Activated CD4-positive, CD25-positive, alpha-beta regulatory T cell treated with anti-CD3 and anti-CD28 coated beads, Interleukin-2, amount 50 U/mL, for 72 hours (primary cell): Measurements from ENCODE around the gene ECE2.

ENCODE experiments used
- DNase-seq: peaks from one replicate; pipeline ENCODE4 v3.0.0; 2021

The ECE2 gene

DNA sequence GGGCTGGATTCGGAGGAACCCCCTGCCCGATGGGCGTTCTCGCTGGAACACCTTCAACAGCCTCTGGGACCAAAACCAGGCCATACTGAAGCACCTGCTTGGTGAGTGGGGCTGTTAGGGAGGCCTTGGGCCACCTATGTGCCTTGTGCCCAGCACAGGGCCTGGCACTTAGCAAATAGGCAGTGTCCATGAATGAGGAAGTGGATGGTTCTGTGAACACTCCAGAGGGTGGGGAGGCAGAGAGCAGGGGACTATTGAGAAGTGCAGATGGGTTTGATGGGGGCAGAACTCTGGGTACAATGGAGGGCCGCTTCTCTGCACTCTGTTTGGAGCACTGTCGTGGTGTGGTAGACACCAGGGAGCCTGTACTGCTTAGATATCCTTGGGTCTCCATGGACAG is 1.5 kb downstream of the ECE2 start:
- no peak for DNase-seq

DNA sequence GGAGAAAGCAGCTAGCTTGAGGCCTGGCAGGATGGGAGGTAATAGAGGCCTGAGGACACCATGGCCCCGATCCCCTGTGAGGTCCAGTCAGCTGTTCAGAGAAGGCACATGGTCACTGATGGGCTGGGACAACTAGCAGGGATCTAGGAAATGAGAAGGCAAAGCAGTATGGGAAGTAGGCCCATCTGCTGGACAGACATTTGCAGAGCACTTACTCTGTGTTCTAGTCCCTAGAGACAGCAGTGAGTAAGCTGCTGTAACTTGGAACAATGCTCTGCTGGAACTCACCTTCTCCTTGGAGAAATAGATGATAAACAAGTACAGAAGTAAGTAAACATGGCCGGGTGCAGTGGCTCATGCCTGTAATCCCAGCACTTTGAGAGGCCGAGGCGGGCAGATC is 7.1 kb downstream of the ECE2 start:
- DNase-seq, result no peak

DNA sequence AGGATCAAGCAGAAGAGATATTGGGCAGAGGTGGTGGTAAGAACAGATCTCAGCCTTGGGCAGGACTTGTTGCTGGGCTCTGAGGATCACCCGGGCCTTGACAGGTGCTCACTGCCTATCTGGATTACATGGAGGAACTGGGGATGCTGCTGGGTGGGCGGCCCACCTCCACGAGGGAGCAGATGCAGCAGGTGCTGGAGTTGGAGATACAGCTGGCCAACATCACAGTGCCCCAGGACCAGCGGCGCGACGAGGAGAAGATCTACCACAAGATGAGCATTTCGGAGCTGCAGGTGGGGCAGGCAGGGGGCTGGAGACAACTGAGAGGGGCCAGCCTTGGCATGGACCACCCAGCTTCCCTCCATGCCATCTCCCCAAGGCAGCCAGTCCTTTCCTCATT is 7.9 kb downstream of the ECE2 start:
- DNase-seq, result no peak

DNA sequence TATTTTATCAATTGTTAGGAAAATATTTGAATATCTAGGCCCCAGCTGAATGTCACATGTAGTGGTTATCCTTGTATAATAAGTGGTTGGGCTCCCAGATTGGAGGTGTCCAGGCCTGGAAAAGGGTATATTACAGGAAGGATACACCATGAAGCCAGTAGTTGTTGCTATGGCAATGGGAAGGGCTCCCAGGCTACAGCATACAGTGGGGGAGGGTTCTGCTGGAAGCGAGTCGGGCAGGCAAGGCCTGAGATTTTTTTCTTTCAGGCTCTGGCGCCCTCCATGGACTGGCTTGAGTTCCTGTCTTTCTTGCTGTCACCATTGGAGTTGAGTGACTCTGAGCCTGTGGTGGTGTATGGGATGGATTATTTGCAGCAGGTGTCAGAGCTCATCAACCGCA is 8.9 kb downstream of the ECE2 start:
- DNase-seq, result no peak

DNA sequence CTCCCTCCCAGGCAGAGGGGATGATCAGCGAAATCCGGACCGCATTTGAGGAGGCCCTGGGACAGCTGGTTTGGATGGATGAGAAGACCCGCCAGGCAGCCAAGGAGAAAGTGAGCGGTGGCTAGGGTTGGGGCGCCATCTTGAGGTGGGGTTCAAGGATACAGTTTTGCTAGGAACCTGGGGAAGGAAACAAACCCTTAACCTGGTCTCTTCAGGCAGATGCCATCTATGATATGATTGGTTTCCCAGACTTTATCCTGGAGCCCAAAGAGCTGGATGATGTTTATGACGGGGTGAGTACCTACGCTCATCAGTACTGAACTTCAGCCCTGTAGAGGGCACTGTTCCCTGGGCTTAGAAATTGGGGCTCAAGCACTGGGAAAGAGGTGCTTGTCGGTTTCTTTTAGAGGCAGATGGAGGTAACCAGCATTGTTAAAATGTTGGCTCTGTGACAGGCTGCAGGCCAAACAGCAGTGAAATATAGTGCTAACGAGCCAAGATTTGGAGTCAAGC is 13.7 kb downstream of the ECE2 start:
- peak; percentile 64 for DNase-seq

DNA sequence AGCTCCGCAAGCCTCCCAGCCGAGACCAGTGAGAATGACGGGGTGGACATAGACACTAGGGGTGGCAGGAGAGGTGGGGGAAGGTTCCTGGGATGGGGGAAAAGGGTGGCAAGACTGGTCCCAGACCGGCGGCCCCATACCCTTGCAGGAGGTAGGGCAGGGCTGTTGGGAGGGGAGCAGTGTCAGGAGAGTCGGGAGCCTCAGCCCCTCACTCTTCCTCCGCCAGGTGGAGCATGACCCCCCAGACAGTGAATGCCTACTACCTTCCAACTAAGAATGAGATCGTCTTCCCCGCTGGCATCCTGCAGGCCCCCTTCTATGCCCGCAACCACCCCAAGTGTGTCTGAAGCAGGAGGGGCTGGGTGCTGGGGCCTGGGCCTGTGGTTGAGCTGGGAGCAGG is 14.5 kb downstream of the ECE2 start:
- DNase-seq, result no peak

DNA sequence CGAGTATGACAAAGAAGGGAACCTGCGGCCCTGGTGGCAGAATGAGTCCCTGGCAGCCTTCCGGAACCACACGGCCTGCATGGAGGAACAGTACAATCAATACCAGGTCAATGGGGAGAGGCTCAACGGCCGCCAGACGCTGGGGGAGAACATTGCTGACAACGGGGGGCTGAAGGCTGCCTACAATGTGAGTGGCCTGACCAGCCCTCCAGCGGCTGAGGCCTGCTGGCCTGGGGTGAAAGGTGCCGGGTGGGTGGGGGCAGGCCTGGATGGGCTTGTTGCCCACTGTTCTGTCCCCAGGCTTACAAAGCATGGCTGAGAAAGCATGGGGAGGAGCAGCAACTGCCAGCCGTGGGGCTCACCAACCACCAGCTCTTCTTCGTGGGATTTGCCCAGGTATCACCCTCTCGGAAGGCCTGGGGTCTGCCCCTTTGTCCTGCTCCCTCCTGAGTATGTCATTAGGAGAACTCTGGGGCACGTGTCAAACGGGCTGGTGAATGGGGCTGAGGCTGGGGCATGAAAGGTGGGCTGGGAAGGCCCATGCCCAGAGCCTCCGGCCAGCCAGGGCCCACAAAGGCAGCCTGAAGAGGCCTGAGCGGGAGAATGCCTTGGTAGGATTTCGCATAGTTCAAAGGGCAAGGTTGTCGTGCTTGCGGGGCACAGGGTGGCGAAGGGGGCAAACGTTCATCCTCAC is 15.4 kb downstream of the ECE2 start:
- DNase-seq, result no peak

DNA sequence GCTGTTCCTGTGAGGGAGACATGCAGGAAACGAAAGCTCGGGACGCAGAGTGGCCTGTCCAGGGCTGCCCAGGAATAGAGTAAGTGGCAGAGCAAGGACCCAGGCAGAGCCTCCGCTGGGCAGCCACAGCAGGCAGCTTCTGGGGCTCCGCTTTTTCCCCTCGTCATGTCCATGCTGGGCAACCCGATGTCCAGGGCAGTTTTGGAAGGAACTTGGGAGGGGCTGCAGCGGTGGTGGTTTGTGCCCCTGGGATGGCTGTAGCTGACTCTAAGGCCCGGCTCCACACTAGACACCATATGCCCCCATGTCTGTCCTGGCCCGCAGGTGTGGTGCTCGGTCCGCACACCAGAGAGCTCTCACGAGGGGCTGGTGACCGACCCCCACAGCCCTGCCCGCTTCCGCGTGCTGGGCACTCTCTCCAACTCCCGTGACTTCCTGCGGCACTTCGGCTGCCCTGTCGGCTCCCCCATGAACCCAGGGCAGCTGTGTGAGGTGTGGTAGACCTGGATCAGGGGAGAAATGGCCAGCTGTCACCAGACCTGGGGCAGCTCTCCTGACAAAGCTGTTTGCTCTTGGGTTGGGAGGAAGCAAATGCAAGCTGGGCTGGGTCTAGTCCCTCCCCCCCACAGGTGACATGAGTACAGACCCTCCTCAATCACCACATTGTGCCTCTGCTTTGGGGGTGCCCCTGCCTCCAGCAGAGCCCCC is 16.1 kb downstream of the ECE2 start:
- no peak for DNase-seq

DNA sequence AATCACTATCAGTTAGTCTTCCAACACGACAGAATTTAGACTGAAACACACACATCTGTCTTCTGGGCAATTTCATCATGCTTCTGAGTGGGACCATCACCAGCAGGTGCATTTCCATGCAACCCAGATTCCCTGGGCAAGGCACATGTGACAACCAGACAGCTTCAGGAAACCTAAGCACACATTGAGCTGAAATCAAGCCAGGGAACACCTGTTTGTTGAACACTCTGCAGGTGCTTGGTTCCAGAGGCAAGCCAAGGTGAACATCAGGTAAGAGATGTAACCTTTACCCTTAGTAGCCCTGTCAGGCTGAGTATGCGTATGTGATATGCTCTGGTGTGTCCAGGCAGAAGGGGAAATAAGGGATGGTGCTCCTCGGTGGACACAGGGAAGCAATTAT is 19.9 kb downstream of the ECE2 start:
- no peak for DNase-seq

DNA sequence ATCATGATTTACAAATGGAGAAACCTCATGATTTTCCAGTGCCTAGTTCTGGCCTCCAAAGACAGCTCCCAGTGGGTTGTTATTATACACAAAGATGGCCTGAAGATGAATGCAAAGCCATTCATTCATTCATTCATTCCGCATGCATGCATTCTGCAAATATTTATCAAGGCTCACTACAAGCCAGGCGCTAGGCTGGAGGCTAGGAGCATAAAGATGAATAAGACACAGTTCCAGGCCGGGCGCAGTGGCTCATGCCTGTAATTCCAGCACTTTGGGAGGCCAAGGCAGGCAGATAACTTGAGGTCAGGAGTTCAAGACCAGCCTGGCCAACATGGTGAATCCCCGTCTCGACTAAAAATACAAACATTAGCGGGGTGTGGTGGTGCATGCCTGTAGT is 20.8 kb downstream of the ECE2 start:
- DNase-seq, result no peak

DNA sequence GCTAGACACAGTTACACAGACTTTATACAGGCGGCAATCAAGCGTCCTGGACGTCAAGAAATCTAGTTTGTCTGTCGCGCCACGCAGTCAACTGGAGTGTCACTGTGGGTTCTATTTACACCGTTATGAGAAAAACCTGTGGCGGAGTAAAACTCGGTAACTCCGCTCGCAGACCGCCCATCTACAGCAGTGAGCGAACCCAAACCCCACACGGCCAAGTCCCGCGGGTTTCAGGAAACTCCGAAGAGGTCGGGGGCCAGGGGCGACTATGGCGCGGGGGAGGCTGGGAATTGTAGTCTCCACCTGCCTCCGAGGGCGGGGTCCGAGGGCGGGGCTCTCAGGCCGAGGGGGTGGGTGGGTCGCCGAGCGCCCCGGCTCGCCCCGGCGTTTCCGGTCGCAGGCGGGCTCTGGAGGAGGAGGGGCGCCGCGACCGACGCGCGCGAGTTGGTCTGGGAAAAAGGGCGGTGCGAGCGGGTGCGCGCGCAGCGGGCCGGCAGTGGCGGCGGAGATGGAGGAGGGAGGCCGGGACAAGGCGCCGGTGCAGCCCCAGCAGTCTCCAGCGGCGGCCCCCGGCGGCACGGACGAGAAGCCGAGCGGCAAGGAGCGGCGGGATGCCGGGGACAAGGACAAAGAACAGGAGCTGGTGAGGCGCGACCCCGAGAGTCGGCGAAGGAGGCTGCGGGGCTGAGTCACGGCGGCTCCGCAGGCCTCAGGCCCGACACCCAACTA is 23.1 kb downstream of the ECE2 start, which contains the start of gene PSMD2:
TSS of gene PSMD2 (plus strand) at position 483 of the 729 bp plus-strand sequence. CDS start at position 509, 26 bp downstream.
- DNase-seq, result peak; percentile 95

DNA sequence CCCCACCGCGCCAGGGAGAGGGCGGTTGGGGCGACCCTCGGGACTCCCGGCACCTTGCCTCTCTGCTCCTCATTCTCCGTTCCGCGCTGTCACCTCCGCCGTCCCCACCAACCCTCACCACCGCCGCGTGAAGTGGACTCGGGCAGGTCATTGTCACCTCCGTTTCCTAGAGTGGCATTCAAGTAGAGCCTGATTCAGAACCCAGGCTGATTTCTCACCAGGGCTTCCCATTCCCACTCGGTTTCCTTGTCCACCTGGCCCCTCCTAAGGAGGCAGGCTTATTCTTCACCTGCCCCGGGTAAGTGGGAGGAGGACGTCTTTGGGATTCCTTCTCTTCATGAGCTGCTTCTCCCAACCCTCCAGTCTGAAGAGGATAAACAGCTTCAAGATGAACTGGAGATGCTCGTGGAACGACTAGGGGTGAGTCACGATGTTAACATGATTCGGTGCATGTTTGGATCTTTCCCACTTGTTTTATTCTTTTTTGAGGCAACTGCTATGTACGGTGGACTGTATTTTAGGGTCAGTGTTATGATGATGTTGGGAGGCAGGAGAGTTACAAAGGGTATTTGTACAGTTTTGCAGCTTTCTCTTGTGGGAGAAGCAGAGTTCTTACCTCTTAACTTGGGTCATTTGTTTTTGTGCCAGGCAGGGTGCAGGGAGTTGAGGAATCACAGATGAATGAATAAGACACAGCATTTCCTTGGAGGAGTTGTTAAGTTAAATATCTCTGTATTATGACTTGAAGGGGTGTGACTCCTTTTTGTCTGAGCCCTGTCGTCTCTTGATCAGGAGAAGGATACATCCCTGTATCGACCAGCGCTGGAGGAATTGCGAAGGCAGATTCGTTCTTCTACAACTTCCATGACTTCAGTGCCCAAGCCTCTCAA is 23.9 kb downstream of the ECE2 start:
- DNase-seq, result no peak

DNA sequence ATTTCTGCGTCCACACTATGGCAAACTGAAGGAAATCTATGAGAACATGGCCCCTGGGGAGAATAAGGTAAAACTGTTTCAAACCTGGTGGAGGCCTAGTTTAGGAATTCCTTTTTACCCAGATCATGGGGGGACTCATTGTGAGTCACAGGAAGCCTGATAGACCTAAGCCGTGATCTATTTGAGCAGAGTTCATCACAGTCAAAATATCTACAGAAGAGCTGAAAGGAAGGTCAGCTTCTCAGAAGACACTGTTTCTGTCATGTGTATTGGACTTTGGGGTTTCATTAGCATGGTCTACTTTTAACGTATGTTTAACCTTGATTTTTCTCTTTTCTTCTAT is 24.5 kb downstream of the ECE2 start:
- DNase-seq, result no peak

DNA sequence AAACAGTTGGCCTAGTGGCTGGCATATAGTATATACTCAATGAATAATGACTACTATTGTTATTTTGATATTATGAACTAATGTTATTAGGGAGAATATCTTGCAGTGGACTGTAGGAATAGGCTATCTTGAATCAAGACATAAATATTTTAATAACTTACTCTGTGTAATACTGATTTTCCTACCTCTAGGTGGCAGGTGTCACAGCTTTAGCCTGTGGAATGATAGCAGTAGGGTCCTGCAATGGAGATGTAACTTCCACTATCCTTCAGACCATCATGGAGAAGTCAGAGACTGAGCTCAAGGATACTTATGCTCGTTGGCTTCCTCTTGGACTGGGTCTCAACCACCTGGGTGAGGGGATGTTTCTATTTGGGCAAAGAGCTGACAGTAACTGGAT is 29.8 kb downstream of the ECE2 start:
- no peak for DNase-seq

DNA sequence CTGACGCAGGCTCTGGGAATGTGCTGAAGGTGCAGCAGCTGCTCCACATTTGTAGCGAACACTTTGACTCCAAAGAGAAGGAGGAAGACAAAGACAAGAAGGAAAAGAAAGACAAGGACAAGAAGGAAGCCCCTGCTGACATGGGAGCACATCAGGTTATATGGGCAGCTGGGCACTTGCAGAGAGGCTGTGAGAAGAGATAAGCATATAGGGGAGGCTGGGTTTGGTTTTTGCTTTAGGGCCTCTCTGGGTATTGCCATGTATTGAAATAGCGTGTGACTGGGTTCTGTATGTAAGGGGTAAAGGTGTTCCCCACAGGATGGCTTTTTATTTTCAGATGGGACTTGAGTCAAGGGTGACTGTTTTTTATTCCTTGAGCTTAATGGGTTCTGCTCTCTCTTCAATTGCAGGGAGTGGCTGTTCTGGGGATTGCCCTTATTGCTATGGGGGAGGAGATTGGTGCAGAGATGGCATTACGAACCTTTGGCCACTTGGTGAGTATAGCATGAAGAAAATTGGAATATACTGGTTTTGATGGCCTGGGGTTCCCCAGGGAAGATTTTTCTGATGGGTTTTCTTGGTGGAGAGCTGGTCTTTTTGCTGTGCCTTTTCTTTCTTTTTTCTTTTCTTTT is 30.6 kb downstream of the ECE2 start:
- DNase-seq, result no peak

DNA sequence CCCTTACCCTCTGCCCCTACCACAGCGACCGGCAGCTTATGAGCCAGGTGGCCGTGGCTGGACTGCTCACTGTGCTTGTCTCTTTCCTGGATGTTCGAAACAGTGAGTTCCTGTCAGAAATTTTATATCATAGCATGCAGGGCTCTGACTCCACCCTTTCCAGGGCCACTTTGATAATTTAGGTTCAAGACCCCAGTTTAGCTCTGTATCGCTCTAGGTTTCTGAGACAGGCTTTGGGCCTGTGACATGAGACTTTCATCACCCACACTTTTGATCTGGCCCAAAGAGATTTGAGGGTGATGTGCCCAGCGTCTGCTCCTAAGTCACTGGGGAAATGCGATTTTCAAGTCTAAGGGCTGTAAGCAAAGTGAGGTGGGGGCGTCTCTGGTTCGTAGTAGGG is 32.1 kb downstream of the ECE2 start:
- DNase-seq, result no peak

DNA sequence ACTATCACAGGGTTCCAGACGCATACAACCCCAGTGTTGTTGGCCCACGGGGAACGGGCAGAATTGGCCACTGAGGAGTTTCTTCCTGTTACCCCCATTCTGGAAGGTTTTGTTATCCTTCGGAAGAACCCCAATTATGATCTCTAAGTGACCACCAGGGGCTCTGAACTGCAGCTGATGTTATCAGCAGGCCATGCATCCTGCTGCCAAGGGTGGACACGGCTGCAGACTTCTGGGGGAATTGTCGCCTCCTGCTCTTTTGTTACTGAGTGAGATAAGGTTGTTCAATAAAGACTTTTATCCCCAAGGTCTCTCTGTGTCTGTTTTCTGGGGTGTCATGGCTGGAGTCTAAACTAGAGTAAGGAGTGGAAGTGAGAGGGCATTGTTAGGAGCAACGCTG is 32.9 kb downstream of the ECE2 start:
- no peak for DNase-seq

DNA sequence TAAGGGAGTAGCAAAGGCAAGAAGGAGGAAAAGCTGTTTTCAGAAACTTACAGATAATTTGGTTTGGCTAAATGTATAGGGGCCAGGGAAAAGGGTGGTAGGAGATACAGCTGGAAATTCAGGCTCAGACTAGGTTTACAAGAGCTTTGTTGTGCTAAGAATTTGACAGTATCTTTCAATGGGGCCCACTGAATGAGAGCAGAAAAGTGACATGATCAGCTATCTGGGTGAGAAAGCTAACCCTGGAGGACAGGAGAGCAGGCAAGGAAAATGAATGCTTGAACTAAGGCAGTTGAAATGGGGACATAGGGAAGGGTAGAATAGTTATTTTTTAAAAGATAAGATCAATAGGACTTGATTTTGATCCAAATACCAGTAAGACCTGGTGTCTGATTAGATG is 35.8 kb downstream of the ECE2 start:
- DNase-seq, result no peak

DNA sequence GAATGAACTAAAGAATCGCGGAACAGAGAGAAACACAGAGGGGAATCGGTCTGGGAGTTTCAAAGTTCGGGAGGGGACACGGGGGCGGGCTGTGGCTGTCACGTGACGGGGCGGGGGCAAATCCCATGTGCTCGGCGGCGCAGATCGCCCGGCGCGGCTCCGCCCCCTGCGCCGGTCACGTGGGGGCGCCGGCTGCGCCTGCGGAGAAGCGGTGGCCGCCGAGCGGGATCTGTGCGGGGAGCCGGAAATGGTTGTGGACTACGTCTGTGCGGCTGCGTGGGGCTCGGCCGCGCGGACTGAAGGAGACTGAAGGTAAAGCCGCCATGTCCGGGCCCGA is 38.5 kb downstream of the ECE2 start, which contains the start of gene EIF4G1:
TSS of gene EIF4G1 (plus strand) at position 244 of the 337 bp plus-strand sequence. CDS start 1,191 bp downstream, outside the sequence.
- peak; percentile 94 for DNase-seq

DNA sequence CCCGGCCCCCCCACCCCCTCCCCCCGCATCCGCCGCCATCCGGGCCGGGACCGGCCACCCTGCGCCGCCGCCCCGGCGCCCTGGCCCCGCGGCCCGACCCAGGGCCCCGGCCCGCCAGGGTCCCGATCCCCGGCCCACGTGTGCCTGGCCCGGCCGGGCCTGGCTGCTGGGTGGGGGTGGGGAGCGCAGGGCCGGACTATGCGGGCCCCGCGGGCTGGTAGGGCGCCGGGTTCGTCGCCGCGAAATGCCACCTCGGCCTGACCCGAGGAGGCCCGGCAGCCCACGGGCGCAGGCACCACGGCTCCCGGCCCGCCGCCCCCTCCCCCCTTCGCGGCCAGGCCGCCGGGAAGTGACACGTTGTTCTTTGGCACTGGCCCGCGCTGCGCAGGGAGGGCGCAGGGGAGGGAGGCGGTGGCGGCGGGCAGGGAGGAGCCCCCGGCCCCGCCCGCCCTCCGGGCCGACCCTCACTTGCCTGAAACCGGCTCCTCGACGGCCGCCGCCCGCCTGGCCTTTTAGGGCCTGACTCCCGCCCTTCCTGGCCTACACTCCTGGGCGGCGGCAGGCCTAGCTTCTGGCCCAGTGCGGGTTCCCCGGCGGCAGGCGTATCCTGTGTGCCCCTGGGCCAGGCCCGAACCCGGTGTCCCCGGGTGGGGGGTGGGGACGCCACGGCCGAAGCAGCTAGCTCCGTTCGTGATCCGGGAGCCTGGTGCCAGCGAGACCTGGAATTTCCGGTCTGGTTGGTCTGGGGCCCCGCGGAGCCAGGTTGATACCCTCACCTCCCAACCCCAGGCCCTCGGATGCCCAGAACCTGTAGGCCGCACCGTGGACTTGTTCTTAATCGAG is 39.1 kb downstream of the ECE2 start:
- peak; percentile 66 for DNase-seq

DNA sequence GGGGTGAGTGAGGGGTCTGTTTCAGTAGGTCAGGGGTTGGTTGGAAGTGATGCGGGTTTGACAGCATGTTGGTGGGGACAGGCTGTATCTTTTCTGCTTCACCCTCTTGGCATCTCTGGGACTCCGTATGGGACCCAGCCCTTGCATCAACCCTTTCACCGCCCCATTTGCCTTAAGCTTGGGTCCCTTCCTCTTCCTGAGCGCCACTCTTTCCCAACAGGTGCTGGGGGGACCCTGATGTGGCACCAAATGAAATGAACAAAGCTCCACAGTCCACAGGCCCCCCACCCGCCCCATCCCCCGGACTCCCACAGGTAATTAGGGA is 39.7 kb downstream of the ECE2 start:
- DNase-seq, result no peak
